H9 (cell line): Measurements from ENCODE around the gene PDZD4. TPM values are rescaled to one million over a fixed set of nuclear protein-coding genes. Genes with fewer than 3 reads are reported as not detected.

Source experiments
- DNase-seq: peaks from one replicate; pipeline ENCODE4 v3.0.0-alpha.2; 2017
- H2AFZ ChIP-seq: one replicate; pipeline ENCODE4 v1.6.1; 2013; ENCODE audit warnings: mild to moderate bottlenecking, low read length, control low read depth, moderate library complexity
- H2AK5ac ChIP-seq: 2 replicates; pipeline ENCODE4 v1.6.1; 2013; ENCODE audit warnings: low read length, control low read depth, mixed read lengths; ENCODE audit not compliant: insufficient read length
- H2BK120ac ChIP-seq: one replicate; pipeline ENCODE4 v1.6.1; 2013; ENCODE audit warnings: low read depth, mild to moderate bottlenecking, low read length, control low read depth, inconsistent platforms; ENCODE audit not compliant: poor library complexity, severe bottlenecking
- H2BK12ac ChIP-seq: 2 replicates; pipeline ENCODE4 v1.6.1; 2013; ENCODE audit warnings: low read length, control low read depth, mixed read lengths, low read depth; ENCODE audit not compliant: insufficient read length
- H2BK15ac ChIP-seq: 2 replicates; pipeline ENCODE4 v1.6.1; 2013; ENCODE audit warnings: low read depth, low read length, control low read depth
- H2BK20ac ChIP-seq: one replicate; pipeline ENCODE4 v1.6.1; 2013; ENCODE audit warnings: low read depth, mild to moderate bottlenecking, low read length, control low read depth, inconsistent platforms; ENCODE audit not compliant: poor library complexity, severe bottlenecking
- H2BK5ac ChIP-seq: 2 replicates; pipeline ENCODE4 v1.6.1; 2013; ENCODE audit warnings: low read length, control low read depth, mixed read lengths; ENCODE audit not compliant: insufficient read length
- H3K14ac ChIP-seq: 2 replicates; pipeline ENCODE4 v1.6.1; 2013; ENCODE audit warnings: low read length, control low read depth; ENCODE audit not compliant: insufficient read depth
- H3K18ac ChIP-seq: 2 replicates; pipeline ENCODE4 v1.6.1; 2013; ENCODE audit warnings: low read depth, mild to moderate bottlenecking, mixed read lengths, low read length, control low read depth; ENCODE audit not compliant: insufficient read length
- H3K23ac ChIP-seq: 2 replicates; pipeline ENCODE4 v1.6.1; 2013; ENCODE audit warnings: low read length, control low read depth, mixed read lengths, low read depth; ENCODE audit not compliant: insufficient read length
- H3K23me2 ChIP-seq: 2 replicates; pipeline ENCODE4 v1.6.1; 2013; ENCODE audit warnings: low read depth, mild to moderate bottlenecking, mixed read lengths, low read length, control low read depth; ENCODE audit not compliant: insufficient read length, poor library complexity, severe bottlenecking
- H3K27ac ChIP-seq: 2 replicates; pipeline ENCODE4 v1.5.1; 2013; ENCODE audit warnings: low read length, control low read depth, mixed read lengths, low read depth; ENCODE audit not compliant: insufficient read length
- H3K27me3 ChIP-seq: 2 replicates; pipeline ENCODE4 v1.6.1; 2013; ENCODE audit warnings: low read length, control low read depth, inconsistent platforms; ENCODE audit not compliant: insufficient read depth
- H3K4ac ChIP-seq: 2 replicates; pipeline ENCODE4 v1.6.1; 2013; ENCODE audit warnings: low read depth, mild to moderate bottlenecking, control low read depth, inconsistent platforms, low read length, moderate library complexity
- H3K4me1 ChIP-seq: 2 replicates; pipeline ENCODE4 v1.6.1; 2013; ENCODE audit warnings: low read length, control low read depth, inconsistent platforms; ENCODE audit not compliant: insufficient read depth
- H3K4me2 ChIP-seq: 2 replicates; pipeline ENCODE4 v1.6.1; 2013; ENCODE audit warnings: low read length, control low read depth, mixed read lengths; ENCODE audit not compliant: insufficient read length, insufficient read depth
- H3K56ac ChIP-seq: 2 replicates; pipeline ENCODE4 v1.6.1; 2013; ENCODE audit warnings: low read depth, mild to moderate bottlenecking, mixed read lengths, low read length, control low read depth; ENCODE audit not compliant: insufficient read length
- H3K79me1 ChIP-seq: 2 replicates; pipeline ENCODE4 v1.6.1; 2013; ENCODE audit warnings: low read depth, mild to moderate bottlenecking, moderate library complexity, low read length, control low read depth, inconsistent platforms; ENCODE audit not compliant: insufficient read depth, poor library complexity, severe bottlenecking
- H3K79me2 ChIP-seq: 2 replicates; pipeline ENCODE4 v1.6.1; 2013; ENCODE audit warnings: low read length, control low read depth, inconsistent platforms; ENCODE audit not compliant: insufficient read depth
- H3K9ac ChIP-seq: 2 replicates; pipeline ENCODE4 v1.6.1; 2013; ENCODE audit warnings: low read length, control low read depth, mixed read lengths; ENCODE audit not compliant: insufficient read length; ENCODE audit errors: extremely low read depth
- H3K9me3 ChIP-seq: one replicate; pipeline ENCODE4 v1.6.1; 2013; ENCODE audit warnings: low read depth, low read length, inconsistent platforms; ENCODE audit not compliant: control insufficient read depth
- H3T11ph ChIP-seq: one replicate; pipeline ENCODE4 v1.6.1; 2013; ENCODE audit warnings: mild to moderate bottlenecking, low read length, control low read depth, inconsistent platforms
- H4K20me1 ChIP-seq: one replicate; pipeline ENCODE4 v1.6.1; 2013; ENCODE audit not compliant: control insufficient read depth, insufficient read length, insufficient read depth
- H4K5ac ChIP-seq: 2 replicates; pipeline ENCODE4 v1.6.1; 2013; ENCODE audit warnings: low read depth, mild to moderate bottlenecking, mixed read lengths, low read length, control low read depth; ENCODE audit not compliant: insufficient read length
- H4K8ac ChIP-seq: replicated peaks from 2 replicates; pipeline ENCODE4 v1.6.1; 2013; ENCODE audit warnings: low read length, control low read depth, mixed read lengths, low read depth; ENCODE audit not compliant: insufficient read length
- H4K91ac ChIP-seq: 2 replicates; pipeline ENCODE4 v1.6.1; 2013; ENCODE audit warnings: low read depth, mild to moderate bottlenecking, moderate library complexity, mixed read lengths, low read length, control low read depth; ENCODE audit not compliant: insufficient read length
- H3K27ac Mint-ChIP-seq, 3 experiments: 2 replicates in 2 of 3; 3 replicates in 1 of 3; pipeline ENCODE4 v1.8.0; 2020 to 2021; ENCODE audit warnings: mixed read lengths in 3 of 3, mild to moderate bottlenecking in 1 of 3, moderate library complexity in 1 of 3
- H3K27me3 Mint-ChIP-seq: 2 replicates; pipeline ENCODE4 v1.8.0; 2021; ENCODE audit warnings: low read depth, mild to moderate bottlenecking, moderate library complexity, mixed read lengths
- H3K36me3 Mint-ChIP-seq, 3 experiments: 2 replicates in 2 of 3; 3 replicates in 1 of 3; pipeline ENCODE4 v1.8.0; 2020 to 2021; ENCODE audit warnings: low read depth in 3 of 3, mixed read lengths in 3 of 3; ENCODE audit not compliant: insufficient read depth in 1 of 3
- H3K4me1 Mint-ChIP-seq, 2 experiments: 2 replicates each; pipeline ENCODE4 v1.8.0; 2020; ENCODE audit warnings: mixed read lengths in 2 of 2
- H3K4me3 Mint-ChIP-seq, 2 experiments: 2 replicates in 1 of 2; 3 replicates in 1 of 2; pipeline ENCODE4 v1.8.0; 2020 to 2021; ENCODE audit warnings: mild to moderate bottlenecking in 2 of 2, mixed read lengths in 2 of 2, moderate library complexity in 1 of 2
- H3K9me3 Mint-ChIP-seq, 2 experiments: 2 replicates in 1 of 2; 3 replicates in 1 of 2; pipeline ENCODE4 v1.8.0; 2020; ENCODE audit warnings: mild to moderate bottlenecking in 2 of 2, mixed read lengths in 2 of 2, moderate library complexity in 1 of 2
- WGBS: extraction: QIAGEN DNeasy Blood & Tissue Kit; methylation state at CpG from one replicate; pipeline ENCODE4 v1.1.7; 2013; ENCODE audit warnings: missing lambda C conversion rate, low lambda C conversion rate, mixed read lengths; ENCODE audit not compliant: insufficient read length; ENCODE audit errors: extremely low coverage; 5-methylcytosine and 5-hydroxymethylcytosine counted together
- total RNA-seq: library from RNA; stranded (reverse); gene quantifications from 2 replicates; pipeline ENCODE4 v1.2.1, GENCODE V29; 2021
- TF ChIP-seq, protein P1 (sequence below): fragments of 200-600 bp; sonication (generic); conservative IDR thresholded peaks from 3 replicates; pipeline ENCODE4 v1.8.0; 2021; ENCODE audit warnings: antibody characterized with exemption, mild to moderate bottlenecking

The PDZD4 gene
- total RNA-seq, 1 experiment from 2014 or later: 110 TPM

DNA sequence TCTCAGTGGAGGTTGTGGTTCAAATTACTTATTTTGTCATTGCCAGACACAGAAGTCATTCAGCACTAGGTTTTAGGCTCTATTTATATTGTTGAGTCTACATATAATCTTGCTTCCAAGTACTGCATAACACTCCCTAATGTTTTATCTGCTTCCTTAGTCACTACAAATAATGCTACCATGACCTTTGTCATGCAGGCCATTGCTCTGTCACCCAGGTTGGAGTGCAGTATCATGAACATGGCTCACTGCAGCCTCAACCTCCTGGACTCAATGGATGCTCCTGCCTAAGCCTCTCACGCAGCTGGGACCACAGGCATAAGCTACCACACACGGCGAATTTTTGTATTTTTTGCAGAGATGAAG lies 23.5 kb upstream of the PDZD4 start:
- Histone ChIP-seq H3K27ac (no peak overlapping the region), H3K9me3 (peaks cover 42% of the 10 kb centered on the region), H3K79me2 (no peaks in the 10 kb centered on the region), H3T11ph (no peak overlapping the region), H4K91ac (no peak overlapping the region), H3K18ac (no peak overlapping the region), H3K23me2 (no peaks in the 10 kb centered on the region), H2AFZ (no peak overlapping the region), H3K79me1 (no peaks in the 10 kb centered on the region), H3K56ac (no peak overlapping the region), H2BK5ac (no peak overlapping the region), H2AK5ac (no peak overlapping the region), H2BK20ac (no peak overlapping the region), H3K27me3 (no peaks in the 10 kb centered on the region), H3K4me2 (no peak overlapping the region), H4K20me1 (no peaks in the 10 kb centered on the region), H4K8ac (no peak overlapping the region), H3K23ac (no peak overlapping the region), H3K14ac (no peak overlapping the region), H2BK120ac (no peak overlapping the region), H2BK12ac (no peak overlapping the region), H4K5ac (no peak overlapping the region), H3K4me1 (no peaks in the 10 kb centered on the region), H3K9ac (no peak overlapping the region), H3K4ac (no peak overlapping the region), H2BK15ac (no peak overlapping the region)
- no CpG with 5 or more reads among the region's 3 CpGs for WGBS
- H3K36me3 Mint-ChIP-seq: peaks cover 0 to 6% (median 2%) of the 10 kb centered on the region in 3 experiments; a peak in 2 of 7 replicates
- no peak overlapping the region for H3K4me3 Mint-ChIP-seq
- H3K27me3 Mint-ChIP-seq: peaks cover 23% of the 10 kb centered on the region
- peaks cover 11 to 32% of the 10 kb centered on the region in 2 experiments for H3K4me1 Mint-ChIP-seq
- H3K27ac Mint-ChIP-seq: no peak overlapping the region
- H3K9me3 Mint-ChIP-seq: peaks cover 83 to 90% of the 10 kb centered on the region in 2 experiments
- DNase-seq: no peak
- TF ChIP-seq, protein P1, sequence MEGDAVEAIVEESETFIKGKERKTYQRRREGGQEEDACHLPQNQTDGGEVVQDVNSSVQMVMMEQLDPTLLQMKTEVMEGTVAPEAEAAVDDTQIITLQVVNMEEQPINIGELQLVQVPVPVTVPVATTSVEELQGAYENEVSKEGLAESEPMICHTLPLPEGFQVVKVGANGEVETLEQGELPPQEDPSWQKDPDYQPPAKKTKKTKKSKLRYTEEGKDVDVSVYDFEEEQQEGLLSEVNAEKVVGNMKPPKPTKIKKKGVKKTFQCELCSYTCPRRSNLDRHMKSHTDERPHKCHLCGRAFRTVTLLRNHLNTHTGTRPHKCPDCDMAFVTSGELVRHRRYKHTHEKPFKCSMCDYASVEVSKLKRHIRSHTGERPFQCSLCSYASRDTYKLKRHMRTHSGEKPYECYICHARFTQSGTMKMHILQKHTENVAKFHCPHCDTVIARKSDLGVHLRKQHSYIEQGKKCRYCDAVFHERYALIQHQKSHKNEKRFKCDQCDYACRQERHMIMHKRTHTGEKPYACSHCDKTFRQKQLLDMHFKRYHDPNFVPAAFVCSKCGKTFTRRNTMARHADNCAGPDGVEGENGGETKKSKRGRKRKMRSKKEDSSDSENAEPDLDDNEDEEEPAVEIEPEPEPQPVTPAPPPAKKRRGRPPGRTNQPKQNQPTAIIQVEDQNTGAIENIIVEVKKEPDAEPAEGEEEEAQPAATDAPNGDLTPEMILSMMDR: no peak
